IMR-90 (cell line): ENCODE measurements around the gene IRGQ. TPM values are rescaled to one million over a fixed set of nuclear protein-coding genes. Genes with fewer than 3 reads are reported as not detected.

ENCODE experiments used
- ATAC-seq: fragments of 200-7000 bp; cut with Tn5 transposase; 2 replicates; pipeline ENCODE4 v1.9.1; 2020; ENCODE audit warnings: low read depth, mild to moderate bottlenecking, moderate library complexity
- BruUV-seq: library from RNA; stranded (reverse); fragments of 400-500 nt; replicated peaks from 2 replicates; lab custom pipeline; 2021; lab: Mats Ljungman, UMichigan
- CTCF ChIA-PET: fragments of 300-600 bp; formaldehyde crosslinking; extraction: SDS; loops from one replicate; lab custom pipeline; 2021; ENCODE audit warnings: antibody characterized with exemption; lab: Yijun Ruan, JAX
- POLR2A ChIA-PET: fragments of 300-600 bp; sonication (Branson Sonifier 250); formaldehyde crosslinking; loops from one replicate; lab custom pipeline; 2022; ENCODE audit warnings: antibody characterized with exemption; ENCODE audit not compliant: unreplicated experiment; lab: Charles Lee
- DNase-seq: peaks from one replicate; pipeline ENCODE4 v3.0.0; 2013
- H2AFZ ChIP-seq: replicated peaks from 2 replicates; pipeline ENCODE3; 2013; ENCODE audit warnings: low read length, mild to moderate bottlenecking; ENCODE audit not compliant: poor library complexity
- H2AK5ac ChIP-seq: 2 replicates; pipeline ENCODE4 v1.6.1; 2013; ENCODE audit warnings: low read depth, low read length, inconsistent platforms
- H2AK9ac ChIP-seq: replicated peaks from 2 replicates; pipeline ENCODE3; 2013; ENCODE audit warnings: mild to moderate bottlenecking, low read depth, low read length, moderate library complexity; ENCODE audit not compliant: poor library complexity
- H2BK120ac ChIP-seq: 2 replicates; pipeline ENCODE4 v1.6.1; 2013; ENCODE audit warnings: low read depth, low read length, inconsistent platforms
- H2BK15ac ChIP-seq: 3 replicates; pipeline ENCODE4 v1.6.1; 2013; ENCODE audit warnings: low read depth, low read length, inconsistent platforms
- H2BK20ac ChIP-seq: 2 replicates; pipeline ENCODE4 v1.6.1; 2013; ENCODE audit warnings: low read depth, mild to moderate bottlenecking, inconsistent platforms, low read length, moderate library complexity
- H2BK5ac ChIP-seq: 2 replicates; pipeline ENCODE4 v1.6.1; 2013; ENCODE audit warnings: mild to moderate bottlenecking, low read depth, low read length, inconsistent platforms; ENCODE audit not compliant: poor library complexity, severe bottlenecking
- H3K14ac ChIP-seq: replicated peaks from 2 replicates; pipeline ENCODE4 v1.6.1; 2013; ENCODE audit warnings: low read depth, low read length, inconsistent platforms
- H3K18ac ChIP-seq: 2 replicates; pipeline ENCODE4 v1.6.1; 2013; ENCODE audit warnings: low read depth, low read length, control low read depth
- H3K23ac ChIP-seq: 2 replicates; pipeline ENCODE4 v1.6.1; 2013; ENCODE audit warnings: low read depth, low read length, inconsistent platforms
- H3K27ac ChIP-seq: 2 replicates; pipeline ENCODE4 v1.5.1; 2013; ENCODE audit warnings: mild to moderate bottlenecking, control low read depth, low read length; ENCODE audit not compliant: insufficient read depth
- H3K27me3 ChIP-seq: 2 replicates; pipeline ENCODE4 v1.6.1; 2013; ENCODE audit warnings: low read length; ENCODE audit not compliant: control insufficient read depth, insufficient read depth
- H3K36me3 ChIP-seq: 2 replicates; pipeline ENCODE4 v1.6.1; 2013; ENCODE audit warnings: low read length, mixed read lengths; ENCODE audit not compliant: control insufficient read depth, insufficient read depth
- H3K4ac ChIP-seq: 2 replicates; pipeline ENCODE4 v1.6.1; 2013; ENCODE audit warnings: low read depth, low read length, inconsistent platforms
- H3K4me1 ChIP-seq: 2 replicates; pipeline ENCODE4 v1.6.1; 2013; ENCODE audit warnings: low read length, mixed read lengths; ENCODE audit not compliant: control insufficient read depth, insufficient read depth
- H3K4me2 ChIP-seq: 2 replicates; pipeline ENCODE4 v1.6.1; 2013; ENCODE audit warnings: low read depth, mild to moderate bottlenecking, control low read depth, low read length, moderate library complexity
- H3K4me3 ChIP-seq: 2 replicates; pipeline ENCODE4 v1.5.1; 2013; ENCODE audit warnings: low read depth, mild to moderate bottlenecking, control low read depth, low read length, moderate library complexity; ENCODE audit not compliant: insufficient read depth
- H3K56ac ChIP-seq: 2 replicates; pipeline ENCODE4 v1.6.1; 2013; ENCODE audit warnings: low read length, inconsistent platforms; ENCODE audit not compliant: insufficient read depth; ENCODE audit errors: extremely low read depth
- H3K79me1 ChIP-seq, 2 experiments: 2 replicates each; pipeline ENCODE4 v1.6.1; 2013; ENCODE audit warnings: low read length in 2 of 2, inconsistent platforms in 1 of 2, low read depth in 1 of 2
- H3K9ac ChIP-seq: 2 replicates; pipeline ENCODE4 v1.6.1; 2013; ENCODE audit warnings: low read depth, low read length, control low read depth
- H3K9me1 ChIP-seq: 2 replicates; pipeline ENCODE4 v1.6.1; 2013; ENCODE audit warnings: low read length, inconsistent platforms; ENCODE audit not compliant: insufficient read depth
- H3K9me3 ChIP-seq: 2 replicates; pipeline ENCODE4 v1.6.1; 2013; ENCODE audit warnings: low read length; ENCODE audit not compliant: control insufficient read depth, insufficient read depth
- H4K20me1 ChIP-seq: 2 replicates; pipeline ENCODE4 v1.6.1; 2013; ENCODE audit warnings: low read length, inconsistent platforms; ENCODE audit not compliant: insufficient read depth
- H4K5ac ChIP-seq: 2 replicates; pipeline ENCODE4 v1.6.1; 2013; ENCODE audit warnings: mild to moderate bottlenecking, low read depth, low read length, control low read depth
- H4K8ac ChIP-seq, 2 experiments: 2 replicates each; pipeline ENCODE4 v1.6.1; 2013; ENCODE audit warnings: low read depth in 2 of 2, low read length in 2 of 2, control low read depth in 1 of 2, inconsistent platforms in 1 of 2
- H4K91ac ChIP-seq: 2 replicates; pipeline ENCODE4 v1.6.1; 2013; ENCODE audit warnings: low read depth, low read length, inconsistent platforms; ENCODE audit not compliant: insufficient read depth
- MAZ ChIP-seq: IDR thresholded peaks from 2 replicates; pipeline ENCODE4 v1.6.1; 2012; ENCODE audit warnings: low read depth, mild to moderate bottlenecking, low read length, improper control_type of control experiment, moderate library complexity, borderline replicate concordance
- WGBS, 2 experiments: methylation state at CpG; one replicate each; pipeline versions ENCODE4 v1.1.5 to v1.1.7; 2013; ENCODE audit warnings: missing lambda C conversion rate in 2 of 2; ENCODE audit not compliant: insufficient read length in 1 of 2; ENCODE audit errors: extremely low coverage in 2 of 2; 5-methylcytosine and 5-hydroxymethylcytosine counted together
- dilution Hi-C: fragments of 300-500 bp; cut with HindIII; formaldehyde crosslinking; loops from one replicate; pipeline ENCODE4 v1.14.3; 2018; ENCODE audit warnings: low sequenced_read_pairs; ENCODE audit not compliant: unreplicated experiment
- in situ Hi-C: fragments of 300-500 bp; cut with MboI; formaldehyde crosslinking; loops from 3 replicates; pipeline ENCODE4 v1.14.3; 2019; ENCODE audit warnings: low sequenced_read_pairs, inconsistent platforms, mixed read lengths
- intact Hi-C: fragments of 100-400 bp; cut with micrococcal nuclease; formaldehyde crosslinking; loops from 2 replicates; pipeline ENCODE4 v1.10.0; 2022
- polyA plus RNA-seq, 3 experiments: library from polyadenylated mRNA; depleted of rRNA; stranded (reverse); fragments of >200 nt; gene quantifications; 2 replicates each; pipeline ENCODE4 v1.2.3, GENCODE V29; 2012; ENCODE audit warnings: low replicate concordance in 1 of 3
- total RNA-seq: library from RNA; depleted of rRNA; stranded (reverse); fragments of >200 nt; gene quantifications from 2 replicates; pipeline ENCODE4 v1.2.3, GENCODE V29; 2012

IRGQ gene
- total and polyA plus RNA-seq, 2 of the 4 experiments (the other 2 are of a cell fraction): 9.0 to 9.9 TPM

DNA sequence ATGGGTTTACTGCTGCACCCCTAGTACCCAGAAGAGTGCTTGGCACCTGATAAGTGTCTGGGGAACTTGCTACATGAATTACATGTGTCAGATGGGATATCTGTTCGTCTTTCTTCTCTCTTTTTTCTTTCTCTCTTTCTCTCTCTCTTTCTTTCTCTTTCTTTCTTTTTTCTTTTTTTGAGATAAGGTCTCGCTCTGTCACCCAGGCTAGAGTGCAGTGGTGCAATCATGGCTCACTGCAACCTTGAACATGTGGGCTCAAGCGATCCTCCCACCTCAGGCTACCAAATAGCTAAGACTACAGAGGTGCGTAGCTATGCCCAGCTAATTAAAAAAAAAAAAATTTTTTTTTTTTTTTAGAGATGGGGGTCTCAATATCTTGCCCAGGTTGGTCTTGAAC is 37.6 kb upstream of the IRGQ start:
- Histone ChIP-seq H2AK9ac (no peak overlapping the region), H3K4ac (no peak overlapping the region), H3K56ac (no peak overlapping the region), H4K5ac (no peak overlapping the region), H4K91ac (no peak overlapping the region), H3K18ac (no peak overlapping the region), H3K36me3 (no peaks in the 10 kb centered on the region), H3K9me3 (no peaks in the 10 kb centered on the region), H2BK120ac (no peak overlapping the region), H4K20me1 (no peaks in the 10 kb centered on the region), H2BK5ac (no peak overlapping the region), H3K14ac (no peak overlapping the region), H3K4me1 (peaks cover 5% of the 10 kb centered on the region; the same call in 1 of the 2 replicates), H3K9me1 (no peaks in the 10 kb centered on the region), H2AFZ (no peak overlapping the region), H3K27ac (no peak overlapping the region), H3K27me3 (peaks cover 19% of the 10 kb centered on the region), H4K8ac (no peak overlapping the region), H2BK20ac (no peak overlapping the region), H3K9ac (no peak overlapping the region), H2AK5ac (no peak overlapping the region), H3K4me3 (no peak overlapping the region), H2BK15ac (no peak overlapping the region), H3K23ac (no peak overlapping the region), H3K4me2 (no peak overlapping the region), H3K79me1 (no peaks in the 10 kb centered on the region)
- ATAC-seq: no peak
- no peak for TF ChIP-seq MAZ
- BruUV-seq: no TSS peak
- dilution Hi-C loops (no loop called here), in situ Hi-C loops (no loop called here), intact Hi-C loops (no loop called here)
- no peak for DNase-seq
- ChIA-PET POLR2A (no interaction called here), CTCF (no interaction called here)
- no CpG with 5 or more reads among the region's 4 CpGs for WGBS, 2 experiments
